ENCODE measurements around the gene STRN4. TPM values are rescaled to one million over a fixed set of nuclear protein-coding genes. Genes with fewer than 3 reads are reported as not detected.
"Not testable (repeated sequence)": the region's sequence is repeated elsewhere in the genome, so short reads cannot be mapped to it uniquely, and the experiment has no call there.

The STRN4 gene
- total and polyA plus RNA-seq, 8 donors, result 54.2 to 97.9 (median 79.0) TPM

GRCh38 chr19:46772170-46773017 lies 26.1 kb upstream of the STRN4 start:
- ATAC-seq, result peak; percentile 87
- intact Hi-C loops (cut with DNase I), result no loop called here

DNA sequence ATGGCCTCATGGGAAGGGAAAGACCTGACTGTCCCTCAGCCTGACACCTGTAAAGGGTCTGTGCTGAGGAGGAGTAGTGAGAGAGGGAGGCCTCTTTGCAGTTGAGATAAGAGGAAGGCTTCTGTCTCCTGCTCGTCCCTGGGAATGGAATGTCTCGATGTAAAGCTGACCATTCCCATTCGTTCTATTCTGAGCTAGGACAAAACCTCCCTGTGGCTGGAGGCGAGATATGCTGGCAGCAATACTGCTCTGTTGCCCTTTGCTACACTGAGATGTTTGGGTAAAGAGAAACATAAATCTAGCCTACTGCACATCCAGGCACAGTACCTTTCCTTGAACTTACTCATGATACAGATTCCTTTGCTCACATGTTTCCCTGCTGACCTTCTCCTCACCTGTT lies 22.5 kb upstream of the STRN4 start:
- H3K36me3 ChIP-seq; H3K27me3 ChIP-seq; DNase-seq; H3K27ac ChIP-seq; H3K9me3 ChIP-seq; intact Hi-C loops (cut with DNase I); ATAC-seq; H3K4me1 ChIP-seq; H3K4me3 ChIP-seq: not testable (repeated sequence)

More at GRCh38 chr19:46772170-46773017, 26.1 kb upstream of the STRN4 start:
- Histone ChIP-seq H3K36me3 (peaks cover 0 to 33% of the 10 kb centered on the region in 2 donors), H3K27ac (no peak overlapping the region), H3K9me3 (no peaks in the 10 kb centered on the region), H3K4me1 (no peaks in the 10 kb centered on the region), H3K4me3 (no peak overlapping the region), H3K27me3 (no peaks in the 10 kb centered on the region)
- peak in 1 of 4 donors; percentile 38 for DNase-seq
- TF ChIP-seq CTCF (IDR thresholded peaks at IDR 0.05), result no peak

- H3K9me3 ChIP-seq, result no peaks in the 10 kb centered on the region
- no peak overlapping the region for H3K27ac ChIP-seq
- H3K27me3 ChIP-seq, result no peaks in the 10 kb centered on the region
- H3K4me1 ChIP-seq, result no peaks in the 10 kb centered on the region
- H3K36me3 ChIP-seq, result no peaks in the 10 kb centered on the region
- TF ChIP-seq CTCF (IDR thresholded peaks at IDR 0.05), result peak; percentile 66 to 81
- ATAC-seq (peak; percentile 56), DNase-seq (peak in 2 of 4 donors; percentile 60 to 82)
- H3K4me3 ChIP-seq, result no peak overlapping the region
- intact Hi-C loops (cut with DNase I), result no loop called here
These were observed 20.5 kb upstream of the STRN4 start for GRCh38 chr19:46766569-46767317.

DNA sequence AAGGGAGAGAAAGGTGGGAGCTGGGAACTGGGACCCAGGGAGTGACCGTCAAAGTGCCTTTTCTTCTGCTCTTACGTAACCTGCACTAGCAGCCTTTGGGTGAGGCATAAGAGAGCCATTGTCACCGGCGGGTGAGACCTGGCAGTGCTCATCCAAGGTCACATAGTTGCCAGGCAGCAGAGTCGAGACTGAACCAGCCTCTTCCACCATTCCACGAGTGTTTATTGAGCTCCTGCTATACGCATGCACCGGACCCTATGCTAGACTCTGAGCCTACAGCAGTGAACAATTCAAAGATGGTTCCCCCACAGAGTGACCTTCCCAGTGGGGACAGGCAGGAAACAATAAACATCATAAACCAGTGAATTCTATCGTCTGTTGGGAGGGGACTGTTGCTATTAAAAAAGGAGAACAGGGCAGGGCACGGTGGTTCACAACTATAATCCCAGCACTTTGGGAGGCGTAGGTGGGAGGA lies 18.6 kb upstream of the STRN4 start:
- peak; percentile 88 for ATAC-seq
- Histone ChIP-seq H3K9me3 (no peaks in the 10 kb centered on the region), H3K4me1 (no peaks in the 10 kb centered on the region), H3K27me3 (no peaks in the 10 kb centered on the region), H3K36me3 (no peaks in the 10 kb centered on the region), H3K27ac (no peak overlapping the region), H3K4me3 (no peak overlapping the region)
- DNase-seq, result peak in 1 of 4 donors; percentile 57
- TF ChIP-seq CTCF (IDR thresholded peaks at IDR 0.05), result no peak
- intact Hi-C loops (cut with DNase I), result no loop called here

DNA sequence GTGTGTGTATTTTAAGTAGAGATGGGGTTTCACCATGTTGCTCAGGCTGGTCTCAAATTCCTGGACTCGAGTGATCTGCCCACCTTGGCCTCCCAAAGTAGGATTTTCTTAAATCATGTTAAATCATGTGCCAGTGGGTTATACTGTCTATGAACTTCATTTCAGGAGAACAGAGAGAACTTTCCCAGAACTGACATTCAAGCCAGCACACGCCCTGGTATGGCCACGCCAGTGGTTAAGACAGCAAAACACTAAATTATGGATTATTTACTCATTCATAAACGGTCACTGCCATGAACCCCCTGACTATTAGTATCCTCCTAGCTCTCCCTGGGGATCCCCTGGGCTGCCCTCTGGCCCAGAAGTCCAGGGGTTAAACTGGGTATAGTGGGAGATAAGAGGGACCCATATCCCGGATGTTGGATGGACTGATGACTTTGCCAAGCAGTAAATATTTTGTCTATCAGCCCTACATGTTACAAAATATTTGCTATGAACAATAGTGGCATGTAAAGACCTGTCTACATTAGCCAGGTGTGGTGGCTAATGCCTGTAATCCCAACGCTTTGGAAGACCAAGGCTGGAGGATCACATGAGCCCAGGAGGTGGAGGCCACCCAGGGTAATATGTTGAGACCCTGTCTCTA lies 16.1 kb upstream of the STRN4 start:
- Histone ChIP-seq H3K4me1 (peaks cover 0 to 9% of the 10 kb centered on the region in 2 donors), H3K27ac (no peak overlapping the region), H3K27me3 (no peaks in the 10 kb centered on the region), H3K4me3 (no peak overlapping the region), H3K9me3 (no peaks in the 10 kb centered on the region), H3K36me3 (peaks cover 0 to 6% of the 10 kb centered on the region in 2 donors)
- intact Hi-C loops (cut with DNase I), result no loop called here
- DNase-seq (no peak), ATAC-seq (no peak)
- no peak for TF ChIP-seq CTCF (IDR thresholded peaks at IDR 0.05)

All from left lung (tissue), 10 donors.